GM12875 (cell line): Measurements from ENCODE around the gene PICK1.
"Not testable (repeated sequence)": the region's sequence is repeated elsewhere in the genome, so short reads cannot be mapped to it uniquely, and the experiment has no call there.

Experiments used
- H3K4me3 ChIP-seq: one replicate; pipeline ENCODE4 v1.5.1; 2011; ENCODE audit warnings: low read depth, low read length, control low read depth
- CTCF ChIP-seq: IDR thresholded peaks from 2 replicates; pipeline ENCODE4 v1.5.1; 2011; ENCODE audit warnings: low read depth, mild to moderate bottlenecking, control low read depth, inconsistent platforms, low read length, moderate library complexity, borderline replicate concordance; ENCODE audit not compliant: insufficient read depth

PICK1 gene

GRCh38 chr22:38032681-38033521 is 24.3 kb upstream of the PICK1 start:
- no peak for TF ChIP-seq CTCF
- no peak overlapping the region for H3K4me3 ChIP-seq

DNA sequence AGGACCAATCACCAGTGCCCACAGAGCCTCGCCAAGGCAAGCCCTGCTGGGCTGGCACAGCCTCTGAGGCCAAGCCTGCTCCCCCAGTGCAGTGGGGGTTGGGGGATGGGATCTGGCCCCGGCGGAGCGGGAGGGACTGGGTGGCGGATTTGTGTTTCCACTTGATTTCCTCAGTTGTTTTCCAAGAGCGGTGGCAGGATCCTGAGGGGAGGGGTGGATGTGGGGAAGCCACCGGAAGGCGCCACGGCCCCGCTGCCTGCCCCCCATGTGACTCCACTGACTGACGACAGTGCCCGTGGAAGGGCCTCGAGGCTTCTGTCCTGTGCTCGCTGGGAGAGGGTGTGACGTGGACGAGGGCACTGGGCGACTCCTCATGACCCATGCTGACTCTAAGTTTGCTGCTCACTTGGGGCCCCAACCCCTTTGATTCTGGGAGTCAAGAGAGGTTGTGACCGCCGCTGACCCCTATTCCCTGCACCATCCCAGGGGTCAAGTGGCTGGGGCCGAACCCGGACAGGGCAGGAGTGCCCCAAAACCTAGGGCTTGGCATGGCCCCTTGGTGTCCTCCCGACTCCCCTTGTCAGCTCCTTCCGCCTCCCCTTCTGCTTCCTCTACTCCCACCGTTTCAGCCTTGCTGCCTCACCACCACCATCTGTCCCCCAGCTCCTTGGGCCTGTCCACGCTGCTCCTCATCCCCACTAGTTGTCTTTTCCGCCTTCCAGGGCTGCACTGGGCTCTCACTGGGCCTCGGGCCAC is 23.5 kb upstream of the PICK1 start:
- TF ChIP-seq CTCF = no peak
- no peak overlapping the region for H3K4me3 ChIP-seq

DNA sequence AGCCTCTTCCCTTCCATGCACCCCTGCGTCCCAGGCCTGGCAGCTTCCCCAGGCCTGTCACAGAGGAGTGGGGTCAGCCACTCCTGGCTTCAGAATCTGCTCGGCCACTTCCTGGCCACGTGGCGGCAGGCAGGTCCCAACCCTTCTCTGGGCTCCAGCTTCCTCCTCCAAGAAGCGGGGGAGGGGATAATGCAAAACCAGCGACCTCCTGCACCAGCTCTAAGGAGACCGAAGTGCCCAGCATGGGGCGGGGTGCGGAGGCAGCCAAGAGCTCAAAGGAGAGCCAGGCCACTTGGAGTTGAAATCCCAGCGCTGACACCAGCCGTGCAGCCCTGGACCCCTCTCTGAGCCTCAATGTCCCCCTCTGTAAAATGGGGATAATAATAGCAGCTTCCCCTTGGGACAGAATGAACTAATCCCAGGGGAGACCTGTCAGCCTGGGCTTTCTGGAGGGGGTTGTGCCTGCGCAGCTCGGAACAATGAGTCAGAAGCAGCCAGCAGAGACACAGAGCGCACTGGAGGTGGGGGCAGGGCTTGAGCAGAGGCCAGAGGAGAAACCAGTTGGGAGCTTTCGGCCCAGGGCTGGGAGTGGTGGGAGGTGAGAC is 22.8 kb upstream of the PICK1 start:
- TF ChIP-seq CTCF = no peak
- no peak overlapping the region for H3K4me3 ChIP-seq

- TF ChIP-seq CTCF = no peak
- H3K4me3 ChIP-seq = no peak overlapping the region
These were observed 22.2 kb upstream of the PICK1 start for GRCh38 chr22:38034884-38035529.

- no peak overlapping the region for H3K4me3 ChIP-seq
- TF ChIP-seq CTCF = no peak
These were observed 21.7 kb upstream of the PICK1 start for GRCh38 chr22:38035530-38035885.

GRCh38 chr22:38036392-38037062 is 20.7 kb upstream of the PICK1 start:
- TF ChIP-seq CTCF = no peak
- no peak overlapping the region for H3K4me3 ChIP-seq

DNA sequence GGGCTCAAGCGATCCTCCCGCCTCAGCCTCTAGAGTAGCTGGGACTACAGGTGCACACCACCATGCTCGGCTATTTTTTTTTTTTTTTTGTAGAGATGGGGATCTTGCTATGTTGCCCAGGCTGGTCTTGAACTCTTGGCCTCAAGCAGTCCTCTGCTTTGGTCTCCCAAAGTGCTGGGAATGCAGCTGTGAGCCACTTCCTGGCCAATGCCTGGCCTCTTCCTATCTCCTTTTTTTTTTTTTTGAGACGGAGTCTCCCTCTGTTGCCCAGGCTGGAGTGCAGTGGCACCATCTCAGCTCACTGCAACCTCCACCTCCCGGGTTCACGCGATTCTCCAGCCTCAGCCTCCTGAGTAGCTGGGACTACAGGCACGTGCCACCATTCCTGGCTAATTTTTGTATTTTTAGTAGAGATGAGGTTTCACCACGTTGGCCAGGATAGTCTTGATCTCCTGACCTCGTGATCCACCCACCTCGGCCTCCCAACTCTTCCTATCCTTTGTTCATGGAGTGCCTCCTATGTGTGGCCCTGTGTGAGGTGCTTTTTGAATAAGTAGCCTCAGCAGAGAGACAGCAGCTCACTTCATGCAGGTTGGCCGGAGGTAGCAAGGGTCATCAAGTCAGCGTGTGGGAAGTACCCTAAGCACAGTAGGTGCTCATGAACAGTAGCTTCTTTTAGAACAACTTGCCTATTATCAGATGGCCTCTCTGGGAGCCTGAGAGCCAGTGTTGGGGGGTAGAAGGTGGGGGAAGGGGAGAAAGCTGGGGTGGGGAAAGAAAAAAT is 19.6 kb upstream of the PICK1 start:
- H3K4me3 ChIP-seq = not testable (repeated sequence)
